HEK293 (cell line): ENCODE results near the gene NOS1.

Source experiments
- CTCF ChIA-PET: fragments of 350-600 bp; formaldehyde crosslinking; extraction: SDS; loops from one replicate; lab custom pipeline; 2021; ENCODE audit warnings: antibody characterized with exemption; lab: Yijun Ruan, JAX
- POLR2A ChIA-PET: fragments of 300-600 bp; formaldehyde crosslinking; extraction: SDS; loops from one replicate; lab custom pipeline; 2020; ENCODE audit warnings: antibody characterized with exemption, inconsistent platforms; lab: Yijun Ruan, JAX
- H3K27ac ChIP-seq: fragments of 200-500 bp; sonication (Bioruptor generic); 2 replicates; pipeline ENCODE4 v1.5.1; 2014; ENCODE audit warnings: low read depth, low read length, control low read depth, inconsistent platforms; ENCODE audit errors: extremely low read depth
- H3K36me3 ChIP-seq, 2 experiments: fragments of 200-500 bp in 1 of 2; sonication (Bioruptor generic) in 1 of 2; 1 replicate in 1 of 2; 2 replicates in 1 of 2; pipeline ENCODE4 v1.5.1; 2014 to 2017; ENCODE audit warnings: inconsistent platforms in 2 of 2, low read length in 2 of 2; ENCODE audit not compliant: control insufficient read depth in 2 of 2, insufficient read depth in 1 of 2
- H3K4me1 ChIP-seq: fragments of 200-500 bp; sonication (Bioruptor generic); 2 replicates; pipeline ENCODE4 v1.5.1; 2014; ENCODE audit warnings: mild to moderate bottlenecking, low read length, inconsistent platforms; ENCODE audit not compliant: control insufficient read depth, insufficient read depth
- H3K4me3 ChIP-seq: 2 replicates; pipeline ENCODE4 v1.5.1; 2011; ENCODE audit warnings: low read depth, mild to moderate bottlenecking, control low read depth, low read length, moderate library complexity
- H3K9me3 ChIP-seq: fragments of 200-500 bp; sonication (Bioruptor generic); 2 replicates; pipeline ENCODE4 v1.5.1; 2014; ENCODE audit warnings: low read depth, low read length, inconsistent platforms; ENCODE audit not compliant: control insufficient read depth, insufficient read depth
- FEZF1 ChIP-seq: fragments of 450-650 bp; formaldehyde crosslinking; IDR thresholded peaks from 2 replicates; pipeline ENCODE4 v1.5.1; 2016; ENCODE audit warnings: missing biosample characterization, missing genetic modification characterization
- HOXA7 ChIP-seq: sonication (generic); formaldehyde crosslinking; IDR thresholded peaks from 2 replicates; pipeline ENCODE4 v1.8.1; 2022; ENCODE audit warnings: missing genetic modification reagents, borderline replicate concordance
- KLF17 ChIP-seq: fragments of 450-650 bp; formaldehyde crosslinking; IDR thresholded peaks from 2 replicates; pipeline ENCODE4 v1.5.1; 2016; ENCODE audit warnings: missing biosample characterization, missing genetic modification characterization
- SETDB1 ChIP-seq: IDR thresholded peaks from one replicate; pipeline ENCODE4 v1.6.1; 2017; ENCODE audit warnings: mild to moderate bottlenecking, low read length, moderate library complexity, mixed read lengths; ENCODE audit not compliant: insufficient read length
- ZFP37 ChIP-seq: fragments of 450-650 bp; formaldehyde crosslinking; IDR thresholded peaks from 2 replicates; pipeline ENCODE4 v1.5.1; 2016; ENCODE audit warnings: missing biosample characterization, missing genetic modification characterization
- ZFP41 ChIP-seq: fragments of 450-650 bp; formaldehyde crosslinking; IDR thresholded peaks from 2 replicates; pipeline ENCODE4 v1.5.1; 2016; ENCODE audit warnings: missing biosample characterization, missing genetic modification characterization, borderline replicate concordance
- ZNF155 ChIP-seq: fragments of 450-650 bp; formaldehyde crosslinking; IDR thresholded peaks from 2 replicates; pipeline ENCODE4 v1.5.1; 2016; ENCODE audit warnings: missing biosample characterization, missing genetic modification characterization
- ZNF169 ChIP-seq: fragments of 450-650 bp; formaldehyde crosslinking; IDR thresholded peaks from 2 replicates; pipeline ENCODE4 v1.5.1; 2016; ENCODE audit warnings: missing biosample characterization, missing genetic modification characterization
- ZNF76 ChIP-seq: fragments of 450-650 bp; formaldehyde crosslinking; IDR thresholded peaks from 2 replicates; pipeline ENCODE4; 2016; ENCODE audit warnings: low read depth, missing biosample characterization, missing genetic modification characterization, borderline replicate concordance
- TF ChIP-seq, protein P1 (sequence below): fragments of 450-650 bp; formaldehyde crosslinking; IDR thresholded peaks from 2 replicates; pipeline ENCODE4 v1.5.1; 2016; ENCODE audit warnings: missing biosample characterization, missing genetic modification characterization, low read depth
- TF ChIP-seq, protein P2 (sequence below): fragments of 450-650 bp; formaldehyde crosslinking; IDR thresholded peaks from 2 replicates; pipeline ENCODE4 v1.5.1; 2016; ENCODE audit warnings: missing biosample characterization, missing genetic modification characterization
- TF ChIP-seq, protein P3 (sequence below): fragments of 450-650 bp; formaldehyde crosslinking; IDR thresholded peaks from 2 replicates; pipeline ENCODE4 v1.5.1; 2017; ENCODE audit warnings: missing biosample characterization, mild to moderate bottlenecking, missing genetic modification characterization, moderate library complexity
- TF ChIP-seq, protein P4 (sequence below): fragments of 450-650 bp; formaldehyde crosslinking; IDR thresholded peaks from 2 replicates; pipeline ENCODE4 v1.5.1; 2017; ENCODE audit warnings: missing biosample characterization, missing genetic modification characterization

Gene NOS1

GRCh38 chr12:117380083-117380482, 18.7 kb upstream of the NOS1 start (continued):
- TF ChIP-seq KLF17 (tag by site-specific recombination) (no peak), ZNF155 (no peak)

GRCh38 chr12:117377758-117378157, 16.3 kb upstream of the NOS1 start:
- POLR2A ChIA-PET: no interaction called here
- Histone ChIP-seq H3K36me3 (no peaks in the 10 kb centered on the region), H3K4me3 (no peak overlapping the region), H3K4me1 (no peaks in the 10 kb centered on the region), H3K9me3 (no peaks in the 10 kb centered on the region), H3K27ac (no peak overlapping the region)
- CTCF ChIA-PET: interaction anchor here (0.6 to 1.1 kb wide), 3 partner anchors 11 to 143 kb away, joined by 3 read pairs; no protein-coding TSS in a partner anchor
- 0 out of 2 replicates have a peak, but pooled peaks have one; percentile 25 for TF ChIP-seq ZNF76 (tag by site-specific recombination)
- TF ChIP-seq HOXA7: no peak
- TF ChIP-seq, protein P1, sequence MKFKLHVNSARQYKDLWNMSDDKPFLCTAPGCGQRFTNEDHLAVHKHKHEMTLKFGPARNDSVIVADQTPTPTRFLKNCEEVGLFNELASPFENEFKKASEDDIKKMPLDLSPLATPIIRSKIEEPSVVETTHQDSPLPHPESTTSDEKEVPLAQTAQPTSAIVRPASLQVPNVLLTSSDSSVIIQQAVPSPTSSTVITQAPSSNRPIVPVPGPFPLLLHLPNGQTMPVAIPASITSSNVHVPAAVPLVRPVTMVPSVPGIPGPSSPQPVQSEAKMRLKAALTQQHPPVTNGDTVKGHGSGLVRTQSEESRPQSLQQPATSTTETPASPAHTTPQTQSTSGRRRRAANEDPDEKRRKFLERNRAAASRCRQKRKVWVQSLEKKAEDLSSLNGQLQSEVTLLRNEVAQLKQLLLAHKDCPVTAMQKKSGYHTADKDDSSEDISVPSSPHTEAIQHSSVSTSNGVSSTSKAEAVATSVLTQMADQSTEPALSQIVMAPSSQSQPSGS: peak; percentile 68; the same call in 1 of the 2 replicates

DNA sequence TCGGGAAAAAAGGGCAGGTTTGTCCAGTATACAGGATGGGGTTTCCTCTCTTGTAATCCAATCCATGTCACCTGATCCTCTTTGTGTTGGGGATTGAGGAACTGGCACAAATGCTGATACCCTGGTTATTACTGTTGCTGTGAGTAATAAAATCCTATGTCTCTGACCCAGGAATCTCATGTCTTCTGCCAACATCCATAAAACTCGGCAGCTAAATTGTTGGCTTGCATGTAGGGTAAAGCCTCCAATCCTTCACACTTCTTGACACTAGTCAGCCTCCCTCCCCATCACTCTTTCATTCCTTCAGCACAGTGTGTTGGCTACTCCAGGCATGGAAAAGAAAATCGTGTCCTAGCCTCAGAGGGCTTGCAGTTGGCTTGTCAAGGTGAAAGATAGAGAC, 9.2 kb upstream of the NOS1 start:
- CTCF ChIA-PET: interaction anchor here (0.7 to 4.9 kb wide), 4 partner anchors 125 to 487 kb away, joined by 4 to 33 read pairs (median 6); no protein-coding TSS in a partner anchor
- TF ChIP-seq ZNF169 (tag by site-specific recombination) (no peak), ZFP37 (tag by site-specific recombination) (no peak), ZFP41 (no peak), SETDB1 (peak; percentile 39), FEZF1 (no peak)
- TF ChIP-seq, protein P2, sequence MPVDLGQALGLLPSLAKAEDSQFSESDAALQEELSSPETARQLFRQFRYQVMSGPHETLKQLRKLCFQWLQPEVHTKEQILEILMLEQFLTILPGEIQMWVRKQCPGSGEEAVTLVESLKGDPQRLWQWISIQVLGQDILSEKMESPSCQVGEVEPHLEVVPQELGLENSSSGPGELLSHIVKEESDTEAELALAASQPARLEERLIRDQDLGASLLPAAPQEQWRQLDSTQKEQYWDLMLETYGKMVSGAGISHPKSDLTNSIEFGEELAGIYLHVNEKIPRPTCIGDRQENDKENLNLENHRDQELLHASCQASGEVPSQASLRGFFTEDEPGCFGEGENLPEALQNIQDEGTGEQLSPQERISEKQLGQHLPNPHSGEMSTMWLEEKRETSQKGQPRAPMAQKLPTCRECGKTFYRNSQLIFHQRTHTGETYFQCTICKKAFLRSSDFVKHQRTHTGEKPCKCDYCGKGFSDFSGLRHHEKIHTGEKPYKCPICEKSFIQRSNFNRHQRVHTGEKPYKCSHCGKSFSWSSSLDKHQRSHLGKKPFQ: no peak
- TF ChIP-seq, protein P3, sequence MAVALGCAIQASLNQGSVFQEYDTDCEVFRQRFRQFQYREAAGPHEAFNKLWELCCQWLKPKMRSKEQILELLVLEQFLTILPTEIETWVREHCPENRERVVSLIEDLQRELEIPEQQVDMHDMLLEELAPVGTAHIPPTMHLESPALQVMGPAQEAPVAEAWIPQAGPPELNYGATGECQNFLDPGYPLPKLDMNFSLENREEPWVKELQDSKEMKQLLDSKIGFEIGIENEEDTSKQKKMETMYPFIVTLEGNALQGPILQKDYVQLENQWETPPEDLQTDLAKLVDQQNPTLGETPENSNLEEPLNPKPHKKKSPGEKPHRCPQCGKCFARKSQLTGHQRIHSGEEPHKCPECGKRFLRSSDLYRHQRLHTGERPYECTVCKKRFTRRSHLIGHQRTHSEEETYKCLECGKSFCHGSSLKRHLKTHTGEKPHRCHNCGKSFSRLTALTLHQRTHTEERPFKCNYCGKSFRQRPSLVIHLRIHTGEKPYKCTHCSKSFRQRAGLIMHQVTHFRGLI (tag by site-specific recombination): no peak
- TF ChIP-seq, protein P4, sequence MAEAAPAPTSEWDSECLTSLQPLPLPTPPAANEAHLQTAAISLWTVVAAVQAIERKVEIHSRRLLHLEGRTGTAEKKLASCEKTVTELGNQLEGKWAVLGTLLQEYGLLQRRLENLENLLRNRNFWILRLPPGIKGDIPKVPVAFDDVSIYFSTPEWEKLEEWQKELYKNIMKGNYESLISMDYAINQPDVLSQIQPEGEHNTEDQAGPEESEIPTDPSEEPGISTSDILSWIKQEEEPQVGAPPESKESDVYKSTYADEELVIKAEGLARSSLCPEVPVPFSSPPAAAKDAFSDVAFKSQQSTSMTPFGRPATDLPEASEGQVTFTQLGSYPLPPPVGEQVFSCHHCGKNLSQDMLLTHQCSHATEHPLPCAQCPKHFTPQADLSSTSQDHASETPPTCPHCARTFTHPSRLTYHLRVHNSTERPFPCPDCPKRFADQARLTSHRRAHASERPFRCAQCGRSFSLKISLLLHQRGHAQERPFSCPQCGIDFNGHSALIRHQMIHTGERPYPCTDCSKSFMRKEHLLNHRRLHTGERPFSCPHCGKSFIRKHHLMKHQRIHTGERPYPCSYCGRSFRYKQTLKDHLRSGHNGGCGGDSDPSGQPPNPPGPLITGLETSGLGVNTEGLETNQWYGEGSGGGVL (tag by site-specific recombination): no peak
- no peak overlapping the region for H3K27ac ChIP-seq
- no peak overlapping the region for H3K4me3 ChIP-seq
- POLR2A ChIA-PET: no interaction called here
- no peaks in the 10 kb centered on the region for H3K9me3 ChIP-seq
- H3K36me3 ChIP-seq: no peaks in the 10 kb centered on the region
- no peaks in the 10 kb centered on the region for H3K4me1 ChIP-seq
